GM19463 (cell line): Measurements from ENCODE around the gene PWWP2B.
"Not testable (repeated sequence)": the region's sequence is repeated elsewhere in the genome, so short reads cannot be mapped to it uniquely, and the experiment has no call there.

Experiments
- ATAC-seq: cut with Tn5 transposase; IDR thresholded peaks from one replicate; pipeline ENCODE4 v1.9.1; 2021; ENCODE audit warnings: mild to moderate bottlenecking, moderate library complexity; ENCODE audit not compliant: unreplicated experiment

PWWP2B gene

GRCh38 chr10:132429281-132430230 is 32.6 kb downstream of the PWWP2B start:
- ATAC-seq = no peak

- ATAC-seq = no peak
Measured at GRCh38 chr10:132430231-132430743, 33.3 kb downstream of the PWWP2B start.

GRCh38 chr10:132430861-132431271 is 33.9 kb downstream of the PWWP2B start:
- ATAC-seq = no peak

- no peak for ATAC-seq
Measured at GRCh38 chr10:132431537-132432175, 34.7 kb downstream of the PWWP2B start.

GRCh38 chr10:132432176-132432540 is 35.2 kb downstream of the PWWP2B start:
- no peak for ATAC-seq

GRCh38 chr10:132433671-132434340 is 36.8 kb downstream of the PWWP2B start:
- no peak for ATAC-seq

- ATAC-seq = peak; percentile 66
Measured at GRCh38 chr10:132434405-132435005, 37.5 kb downstream of the PWWP2B start.

- not testable (repeated sequence) for ATAC-seq
Measured at GRCh38 chr10:132435320-132435719, 38.3 kb downstream of the PWWP2B start.

GRCh38 chr10:132436096-132436495 is 39.1 kb downstream of the PWWP2B start:
- not testable (repeated sequence) for ATAC-seq

- ATAC-seq = no peak
Measured at GRCh38 chr10:132436861-132437410, 39.9 kb downstream of the PWWP2B start.

- no peak for ATAC-seq
Measured at GRCh38 chr10:132437541-132437950, 40.5 kb downstream of the PWWP2B start.

GRCh38 chr10:132438091-132439024 is 41.4 kb downstream of the PWWP2B start:
- no peak for ATAC-seq

GRCh38 chr10:132439025-132439388 is 42.0 kb downstream of the PWWP2B start:
- no peak for ATAC-seq

- ATAC-seq = no peak
Measured at GRCh38 chr10:132439424-132440163, 42.6 kb downstream of the PWWP2B start.

GRCh38 chr10:132440791-132441565 is 44.0 kb downstream of the PWWP2B start:
- ATAC-seq = no peak

- no peak for ATAC-seq
Measured at GRCh38 chr10:132441818-132442524, 45.0 kb downstream of the PWWP2B start.

- no peak for ATAC-seq
Measured at GRCh38 chr10:132442636-132443035, 45.6 kb downstream of the PWWP2B start.

GRCh38 chr10:132443605-132443982 is 46.6 kb downstream of the PWWP2B start:
- ATAC-seq = no peak
